Osteoblast (primary cell): ENCODE data around the gene KY. TPM values are rescaled to one million over a fixed set of nuclear protein-coding genes. Genes with fewer than 3 reads are reported as not detected.

Experiments
- DNase-seq: peaks from one replicate; pipeline ENCODE4 v3.0.0; 2011; ENCODE audit warnings: low spot score, mixed read lengths; ENCODE audit not compliant: insufficient read length; ENCODE audit errors: missing footprints
- H2AFZ ChIP-seq: 2 replicates; pipeline ENCODE4 v1.6.0; 2011; ENCODE audit warnings: mild to moderate bottlenecking, low read length
- H3K27ac ChIP-seq: 2 replicates; pipeline ENCODE4 v1.5.1; 2011; ENCODE audit warnings: mild to moderate bottlenecking, low read depth, low read length, moderate library complexity
- H3K27me3 ChIP-seq: 2 replicates; pipeline ENCODE4 v1.6.0; 2012; ENCODE audit warnings: mild to moderate bottlenecking, control low read depth, inconsistent platforms, low read length, moderate library complexity; ENCODE audit not compliant: insufficient read depth
- H3K36me3 ChIP-seq: 2 replicates; pipeline ENCODE4 v1.5.1; 2011; ENCODE audit warnings: mild to moderate bottlenecking, low read length, control low read depth, moderate library complexity; ENCODE audit not compliant: insufficient read depth
- H3K4me1 ChIP-seq: 2 replicates; pipeline ENCODE4 v1.5.1; 2011; ENCODE audit warnings: mild to moderate bottlenecking, low read length, control low read depth, moderate library complexity; ENCODE audit not compliant: insufficient read depth
- H3K4me2 ChIP-seq: 2 replicates; pipeline ENCODE4 v1.6.0; 2011; ENCODE audit warnings: mild to moderate bottlenecking, low read length; ENCODE audit not compliant: insufficient read depth
- H3K4me3 ChIP-seq: fragments of 200-600 bp; sonication (generic); 3 replicates; pipeline ENCODE4 v1.5.1; 2012; ENCODE audit warnings: mild to moderate bottlenecking, low read length, inconsistent platforms; ENCODE audit not compliant: insufficient read depth
- H3K79me2 ChIP-seq: 2 replicates; pipeline ENCODE4 v1.6.0; 2012; ENCODE audit warnings: mild to moderate bottlenecking, low read length, control low read depth, inconsistent platforms; ENCODE audit not compliant: insufficient read depth
- H3K9me3 ChIP-seq: 2 replicates; pipeline ENCODE4 v1.5.1; 2011; ENCODE audit warnings: low read depth, low read length, control low read depth
- H4K20me1 ChIP-seq: 2 replicates; pipeline ENCODE4 v1.6.0; 2012; ENCODE audit warnings: mild to moderate bottlenecking, low read length, control low read depth; ENCODE audit not compliant: insufficient read depth
- total RNA-seq: library from RNA; depleted of rRNA; stranded (reverse); fragments of >200 nt; gene quantifications from 2 replicates; pipeline ENCODE4 v1.2.3, GENCODE V29; 2012
- TF ChIP-seq, protein P1 (sequence below): IDR thresholded peaks from 2 replicates; pipeline ENCODE4 v1.5.1; 2011; ENCODE audit warnings: mild to moderate bottlenecking, low read depth, low read length, moderate library complexity; ENCODE audit errors: extremely low read depth

KY gene
- total RNA-seq, 1 donor = 3.6 TPM

DNA sequence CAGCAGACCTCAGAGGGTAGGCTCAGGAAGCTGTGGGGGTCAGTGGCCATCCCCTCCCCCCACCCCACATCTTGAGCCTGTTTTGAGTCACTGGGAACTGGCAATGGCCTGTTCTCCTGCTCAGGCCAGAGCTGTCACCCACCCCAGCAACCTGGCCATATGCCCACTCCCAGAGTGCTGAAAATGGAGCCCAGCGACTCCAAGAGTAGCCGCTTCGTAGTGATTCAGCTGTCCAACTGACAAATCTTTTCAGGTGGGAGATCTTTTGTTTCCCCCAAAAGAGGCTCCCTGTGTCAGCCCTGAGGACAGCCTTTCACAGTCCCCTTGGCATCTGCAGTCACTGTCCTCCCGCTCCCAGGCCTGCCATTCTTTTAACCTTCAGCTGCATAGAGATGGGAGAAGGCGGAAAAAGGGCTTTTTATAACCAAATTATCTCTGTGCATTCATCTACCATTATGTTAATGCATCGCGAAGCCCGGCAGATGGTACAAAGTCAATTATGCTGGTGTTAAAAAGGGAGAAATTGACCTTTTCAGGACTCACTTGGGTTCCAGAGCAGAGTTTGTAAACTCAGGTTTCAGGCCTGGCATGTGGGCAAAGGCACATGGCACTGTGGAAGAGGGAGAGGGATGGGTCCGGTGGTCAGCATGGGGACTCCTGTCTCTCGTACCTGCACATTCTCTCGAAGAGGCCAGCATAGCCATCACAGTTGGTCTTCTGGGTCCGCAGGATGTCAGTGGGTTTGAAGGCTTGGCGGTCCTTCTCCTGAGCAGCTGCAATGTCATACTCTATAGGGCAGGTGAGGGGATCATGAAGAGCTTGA, 32.1 kb downstream of the KY start:
- no peaks in the 10 kb centered on the region for H3K9me3 ChIP-seq
- no peaks in the 10 kb centered on the region for H3K79me2 ChIP-seq
- no peak overlapping the region for H2AFZ ChIP-seq
- no peaks in the 10 kb centered on the region for H3K4me1 ChIP-seq
- H3K36me3 ChIP-seq = no peaks in the 10 kb centered on the region
- TF ChIP-seq, protein P1, sequence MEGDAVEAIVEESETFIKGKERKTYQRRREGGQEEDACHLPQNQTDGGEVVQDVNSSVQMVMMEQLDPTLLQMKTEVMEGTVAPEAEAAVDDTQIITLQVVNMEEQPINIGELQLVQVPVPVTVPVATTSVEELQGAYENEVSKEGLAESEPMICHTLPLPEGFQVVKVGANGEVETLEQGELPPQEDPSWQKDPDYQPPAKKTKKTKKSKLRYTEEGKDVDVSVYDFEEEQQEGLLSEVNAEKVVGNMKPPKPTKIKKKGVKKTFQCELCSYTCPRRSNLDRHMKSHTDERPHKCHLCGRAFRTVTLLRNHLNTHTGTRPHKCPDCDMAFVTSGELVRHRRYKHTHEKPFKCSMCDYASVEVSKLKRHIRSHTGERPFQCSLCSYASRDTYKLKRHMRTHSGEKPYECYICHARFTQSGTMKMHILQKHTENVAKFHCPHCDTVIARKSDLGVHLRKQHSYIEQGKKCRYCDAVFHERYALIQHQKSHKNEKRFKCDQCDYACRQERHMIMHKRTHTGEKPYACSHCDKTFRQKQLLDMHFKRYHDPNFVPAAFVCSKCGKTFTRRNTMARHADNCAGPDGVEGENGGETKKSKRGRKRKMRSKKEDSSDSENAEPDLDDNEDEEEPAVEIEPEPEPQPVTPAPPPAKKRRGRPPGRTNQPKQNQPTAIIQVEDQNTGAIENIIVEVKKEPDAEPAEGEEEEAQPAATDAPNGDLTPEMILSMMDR = no peak
- H3K4me3 ChIP-seq = no peak overlapping the region
- H3K27me3 ChIP-seq = no peaks in the 10 kb centered on the region
- H3K27ac ChIP-seq = no peak overlapping the region
- DNase-seq = no peak
- H3K4me2 ChIP-seq = no peak overlapping the region
- H4K20me1 ChIP-seq = no peaks in the 10 kb centered on the region

DNA sequence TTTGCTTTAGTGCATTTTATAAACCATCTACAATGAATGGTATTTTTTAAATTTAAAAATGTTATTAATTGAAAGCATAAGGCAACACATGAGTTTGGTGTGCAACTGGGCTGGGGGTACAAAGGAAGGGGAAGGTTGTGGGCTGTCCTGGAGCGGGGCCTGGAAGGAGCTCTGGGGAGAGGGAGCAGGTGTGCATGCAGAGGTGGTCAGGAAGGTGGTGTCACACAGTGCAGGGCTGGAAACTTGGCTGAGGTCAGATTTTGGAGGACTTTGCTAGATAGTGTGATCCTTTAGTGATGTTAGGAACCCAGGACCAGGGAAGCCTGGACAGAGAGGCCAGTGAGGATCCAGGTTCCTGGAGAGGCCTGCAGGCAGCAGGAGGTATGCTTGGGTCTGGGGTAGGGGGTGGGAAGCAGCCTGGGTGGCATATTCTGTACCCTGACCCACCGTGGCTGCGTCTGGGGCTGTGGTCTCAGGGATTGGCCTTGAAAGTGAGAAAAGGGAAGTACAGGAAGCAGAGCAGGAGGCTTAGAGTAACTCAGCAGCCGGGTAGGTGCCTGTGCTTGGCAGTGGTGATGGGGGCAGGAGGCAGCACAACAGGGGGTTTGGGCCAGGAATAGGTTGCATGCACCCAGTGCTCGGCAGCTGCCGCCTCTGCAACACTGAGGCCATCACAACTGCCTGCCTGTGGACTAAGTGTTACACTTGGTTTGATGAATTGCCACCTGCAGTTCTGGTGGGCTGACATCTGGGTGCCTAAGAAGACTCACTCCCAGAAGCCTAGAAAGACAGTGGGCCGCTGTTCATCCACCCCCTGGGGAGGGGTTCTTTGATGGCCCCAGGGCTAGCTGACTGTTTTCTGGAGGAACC, 33.0 kb downstream of the KY start:
- DNase-seq = no peak
- Histone ChIP-seq H4K20me1 (no peaks in the 10 kb centered on the region), H2AFZ (no peak overlapping the region), H3K27me3 (no peaks in the 10 kb centered on the region), H3K4me2 (no peak overlapping the region), H3K27ac (no peak overlapping the region), H3K9me3 (no peaks in the 10 kb centered on the region), H3K4me3 (no peak overlapping the region), H3K79me2 (no peaks in the 10 kb centered on the region), H3K4me1 (no peaks in the 10 kb centered on the region), H3K36me3 (no peaks in the 10 kb centered on the region)
- TF ChIP-seq, protein P1 = no peak

DNA sequence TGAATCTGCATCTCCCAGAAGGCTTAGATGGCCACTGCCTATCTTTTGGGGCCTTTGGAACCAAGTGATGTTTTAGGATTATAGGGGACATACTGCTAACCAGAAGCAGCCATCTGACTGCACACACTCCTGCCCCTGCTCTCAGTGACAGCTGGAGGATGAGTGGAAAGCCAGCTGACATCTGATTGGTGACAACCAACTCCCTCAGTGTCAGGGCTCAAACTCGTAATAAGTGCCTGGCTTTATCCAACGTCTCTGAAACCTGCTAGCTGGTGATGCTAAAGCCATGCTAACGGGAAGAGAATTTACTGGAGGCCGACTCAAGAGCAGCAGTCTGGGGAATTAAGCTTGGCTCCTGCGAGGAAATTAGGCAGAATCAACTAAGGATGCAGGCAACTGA, 35.1 kb downstream of the KY start:
- Histone ChIP-seq H3K27me3 (no peaks in the 10 kb centered on the region), H3K79me2 (no peaks in the 10 kb centered on the region), H3K4me3 (no peak overlapping the region), H4K20me1 (no peaks in the 10 kb centered on the region), H3K27ac (no peak overlapping the region), H2AFZ (no peak overlapping the region), H3K4me1 (no peaks in the 10 kb centered on the region), H3K9me3 (no peaks in the 10 kb centered on the region), H3K36me3 (no peaks in the 10 kb centered on the region), H3K4me2 (no peak overlapping the region)
- TF ChIP-seq, protein P1 = no peak
- DNase-seq = no peak

DNA sequence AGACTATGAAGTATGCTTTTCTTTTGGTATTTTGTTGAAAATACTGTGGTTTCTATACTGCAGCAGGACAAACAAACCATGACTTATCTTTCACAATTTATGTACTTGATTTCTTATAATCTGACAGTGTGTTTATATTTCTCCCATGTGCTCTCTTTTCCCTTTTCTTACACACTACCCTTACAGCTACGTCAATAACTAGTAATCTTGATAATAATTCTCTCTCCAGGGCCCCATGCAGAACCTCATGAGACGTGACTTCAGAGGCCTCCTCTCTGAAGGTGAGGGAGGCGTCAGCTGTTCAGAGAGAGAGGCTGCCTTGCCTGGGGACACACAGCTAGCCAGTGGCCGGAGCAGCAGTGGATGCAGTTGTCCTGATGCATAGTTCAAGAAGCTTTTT, 35.9 kb downstream of the KY start:
- Histone ChIP-seq H3K4me1 (no peaks in the 10 kb centered on the region), H3K4me2 (no peak overlapping the region), H3K79me2 (no peaks in the 10 kb centered on the region), H3K4me3 (no peak overlapping the region), H3K27me3 (no peaks in the 10 kb centered on the region), H3K9me3 (no peaks in the 10 kb centered on the region), H4K20me1 (no peaks in the 10 kb centered on the region), H3K27ac (no peak overlapping the region), H3K36me3 (no peaks in the 10 kb centered on the region), H2AFZ (no peak overlapping the region)
- TF ChIP-seq, protein P1 = no peak
- DNase-seq = no peak
